GM18526 (cell line): ENCODE measurements around the gene UBAC2.

Experiments used
- POLR2A ChIP-seq: IDR thresholded peaks from 3 replicates; pipeline ENCODE4 v1.6.1; 2011; ENCODE audit not compliant: insufficient read length; ENCODE audit errors: extremely low read depth

The UBAC2 gene

GRCh38 chr13:99407906-99408702 lies 207.4 kb downstream of the UBAC2 start:
- no peak for TF ChIP-seq POLR2A

DNA sequence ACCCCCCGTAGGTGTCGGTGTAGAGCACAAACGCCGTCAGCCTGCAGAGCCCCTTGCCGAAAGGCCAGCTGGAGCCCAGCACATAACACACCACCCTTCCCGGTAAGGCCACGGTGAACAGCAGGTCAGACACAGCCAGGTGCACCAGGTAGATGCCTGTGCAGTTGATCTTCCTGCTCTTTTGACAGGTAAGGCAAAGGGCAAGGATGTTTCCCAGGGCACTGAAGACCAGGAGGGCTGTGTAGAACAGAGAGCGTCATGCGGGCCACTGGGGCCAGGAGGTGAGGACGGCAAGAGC lies 208.0 kb downstream of the UBAC2 start:
- TF ChIP-seq POLR2A = no peak

GRCh38 chr13:99412856-99413255 lies 212.2 kb downstream of the UBAC2 start:
- TF ChIP-seq POLR2A = no peak

- no peak for TF ChIP-seq POLR2A
Measured at GRCh38 chr13:99414048-99414995, 213.7 kb downstream of the UBAC2 start.

- TF ChIP-seq POLR2A = no peak
Measured at GRCh38 chr13:99415014-99415650, 214.5 kb downstream of the UBAC2 start.

- no peak for TF ChIP-seq POLR2A
Measured at GRCh38 chr13:99415851-99416331, 215.2 kb downstream of the UBAC2 start.

DNA sequence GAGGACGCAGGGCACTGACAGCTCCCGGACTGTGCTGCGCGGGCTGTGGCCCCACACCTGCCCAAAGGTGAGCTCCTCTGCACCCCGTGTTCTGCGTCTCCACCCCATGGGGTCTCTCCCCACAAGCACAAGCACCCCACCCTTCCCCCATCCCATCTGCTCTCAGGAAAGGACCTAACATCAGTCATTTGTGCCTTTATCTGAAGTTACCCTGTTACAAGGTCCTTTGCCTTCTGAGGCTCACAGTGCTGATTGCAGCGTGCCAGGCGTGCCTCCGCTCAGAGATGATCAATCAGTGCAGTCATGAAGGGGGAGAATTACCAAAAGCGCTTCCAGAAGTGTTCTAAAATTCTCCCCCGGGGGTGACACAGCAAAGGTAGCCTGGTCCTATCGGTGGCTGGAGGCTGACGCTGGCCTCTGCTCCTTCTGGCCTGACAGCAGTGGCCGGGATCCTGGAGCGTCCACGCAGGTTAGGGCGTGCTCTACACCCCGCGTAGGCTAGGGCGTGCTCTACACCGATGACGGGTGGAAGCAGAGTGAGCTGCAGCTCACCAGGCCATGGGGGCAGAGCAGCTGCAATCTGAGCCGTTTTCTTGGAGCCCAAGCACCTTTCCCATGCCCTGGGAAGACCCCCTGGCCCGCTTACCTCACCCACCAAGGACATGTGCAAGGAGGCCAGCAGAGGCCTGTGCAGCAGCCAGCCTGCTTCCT lies 215.9 kb downstream of the UBAC2 start:
- no peak for TF ChIP-seq POLR2A

DNA sequence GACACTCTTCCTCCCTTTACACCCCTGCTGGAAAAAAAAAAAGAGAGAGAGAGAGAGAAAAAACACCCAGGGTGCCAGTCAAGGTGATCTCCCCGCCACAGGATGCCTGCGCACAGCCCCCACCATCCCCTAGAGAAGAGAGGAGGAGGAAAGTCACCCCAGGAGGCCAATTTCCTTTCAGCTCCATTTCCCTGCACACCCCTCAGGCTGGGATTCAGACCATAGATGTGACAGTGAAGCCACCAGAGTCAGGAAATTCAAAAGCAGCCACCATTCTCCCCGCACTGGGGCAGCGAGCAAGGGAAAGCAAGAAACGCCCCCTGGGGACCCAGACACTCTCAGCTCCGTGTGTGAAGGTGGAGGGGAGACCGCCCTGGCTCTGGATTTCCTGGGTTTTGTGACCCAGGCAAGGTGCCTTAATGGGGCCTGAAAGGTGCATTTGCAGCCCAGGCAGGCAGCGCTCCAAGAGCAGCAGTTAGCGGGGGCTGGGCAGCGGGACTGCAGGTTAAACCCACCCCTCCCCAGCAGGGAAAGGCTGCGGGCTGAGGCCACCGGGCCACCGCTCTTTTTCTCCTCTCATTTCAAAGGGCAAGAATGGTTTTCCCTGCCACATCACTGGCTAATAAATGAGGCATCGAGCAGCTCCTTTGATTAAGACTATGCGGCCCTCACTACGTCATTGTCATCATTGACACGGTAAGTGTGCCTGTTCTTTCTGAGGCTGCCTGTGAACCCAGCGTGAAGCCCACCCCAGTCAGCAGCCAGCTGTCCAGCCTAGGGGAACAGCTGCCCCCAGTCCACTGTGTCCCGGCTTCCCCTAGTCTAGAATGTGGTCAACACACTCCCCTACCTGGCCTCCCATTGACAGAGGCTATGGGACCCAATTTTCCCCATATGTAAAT lies 216.8 kb downstream of the UBAC2 start:
- TF ChIP-seq POLR2A = no peak

DNA sequence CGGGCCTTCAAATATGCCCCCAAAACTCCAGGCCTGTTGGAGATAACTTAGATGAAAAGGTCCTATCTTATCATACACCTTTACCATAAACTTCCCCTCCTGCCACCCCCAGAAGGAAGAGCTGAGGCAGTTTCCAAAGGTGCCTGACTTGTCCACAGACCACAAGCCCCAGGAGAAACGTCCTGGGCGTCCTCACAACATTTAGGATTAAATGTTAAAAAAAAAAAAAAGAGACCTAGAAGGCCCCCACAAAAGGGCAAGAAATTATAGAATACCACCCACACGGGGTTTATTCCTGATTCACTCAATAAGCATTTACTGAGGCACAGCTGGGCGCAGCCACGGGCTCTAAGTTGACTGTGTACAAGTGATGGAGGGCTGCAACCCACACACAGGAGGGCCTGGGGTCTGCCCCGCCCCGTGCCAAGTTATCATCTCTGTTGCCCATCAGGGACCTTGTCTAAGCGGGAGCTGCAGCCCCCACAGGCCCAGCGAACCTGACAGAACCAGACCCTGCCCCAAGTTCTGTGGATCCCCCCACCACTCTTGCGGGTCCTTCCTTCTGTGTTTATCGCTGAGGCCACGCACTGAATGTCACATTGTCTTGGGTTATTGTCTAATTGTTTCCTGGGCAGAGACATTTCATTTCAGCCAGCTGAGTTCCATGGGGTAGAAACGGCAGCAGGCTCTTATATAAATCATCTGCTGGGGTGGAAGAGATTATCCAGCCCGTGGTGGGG lies 217.6 kb downstream of the UBAC2 start:
- no peak for TF ChIP-seq POLR2A

GRCh38 chr13:99418843-99419140 lies 218.1 kb downstream of the UBAC2 start:
- TF ChIP-seq POLR2A = no peak

- no peak for TF ChIP-seq POLR2A
Measured at GRCh38 chr13:99419591-99420243, 219.1 kb downstream of the UBAC2 start.

DNA sequence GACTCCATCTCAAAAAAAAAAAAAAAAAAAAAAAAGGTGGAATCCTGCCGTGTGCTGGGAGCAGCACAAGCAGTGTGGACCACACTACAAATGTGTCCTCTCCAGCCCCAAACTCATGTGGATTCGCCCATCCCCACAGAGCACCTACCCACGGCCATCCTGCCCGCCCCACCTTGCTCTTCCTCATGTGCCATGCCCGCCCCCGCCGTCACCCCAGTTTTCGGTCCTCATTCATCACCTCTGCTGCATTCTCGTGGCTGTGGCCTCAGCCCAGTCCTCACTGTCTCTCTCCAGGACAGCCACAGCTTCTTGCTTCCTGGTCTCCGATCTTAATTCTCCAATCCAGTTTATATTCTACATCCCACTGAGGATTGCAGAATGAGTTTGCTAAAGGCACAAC lies 220.6 kb downstream of the UBAC2 start:
- no peak for TF ChIP-seq POLR2A
